Mucosa of rectum (tissue), 2 donors: ENCODE results near the gene ZAR1L.
A peak's percentile ranks its signal among the peaks of the same experiment; 100 is the strongest.

Source experiments
- H3K27ac ChIP-seq, 2 donors: one replicate each; pipeline ENCODE4 v1.7.0; 2013; ENCODE audit warnings: inconsistent platforms in 2 of 2, low read depth in 2 of 2, low read length in 2 of 2
- H3K27me3 ChIP-seq, 2 donors: one replicate each; pipeline ENCODE4 v1.7.0; 2013; ENCODE audit warnings: low read length in 2 of 2; ENCODE audit not compliant: control insufficient read depth in 2 of 2, insufficient read depth in 2 of 2
- H3K36me3 ChIP-seq, 2 donors: one replicate each; pipeline ENCODE4 v1.7.0; 2013; ENCODE audit warnings: low read length in 2 of 2; ENCODE audit not compliant: control insufficient read depth in 2 of 2, insufficient read depth in 2 of 2
- H3K4me1 ChIP-seq, 2 donors: one replicate each; pipeline ENCODE4 v1.7.0; 2013; ENCODE audit warnings: low read length in 2 of 2, mild to moderate bottlenecking in 1 of 2; ENCODE audit not compliant: control insufficient read depth in 2 of 2, insufficient read depth in 2 of 2
- H3K4me3 ChIP-seq, 2 donors: one replicate each; pipeline ENCODE4 v1.7.0; 2013; ENCODE audit warnings: low read length in 2 of 2
- H3K9ac ChIP-seq, 2 donors: one replicate each; pipeline ENCODE4 v1.7.0; 2013; ENCODE audit warnings: low read length in 2 of 2, low read depth in 1 of 2, mild to moderate bottlenecking in 1 of 2
- H3K9me3 ChIP-seq, 2 donors: one replicate each; pipeline ENCODE4 v1.7.0; 2013; ENCODE audit warnings: low read length in 2 of 2; ENCODE audit not compliant: control insufficient read depth in 2 of 2
- donor health status: healthy.
- donor health status: Normal muscosa, but diverticular disease.

The ZAR1L gene

GRCh38 chr13:32278426-32278825 lies 36.7 kb downstream of the ZAR1L start:
- H3K36me3 ChIP-seq = peaks cover 0 to 3% of the 10 kb centered on the region in 2 donors
- no peak overlapping the region for H3K27ac ChIP-seq
- no peak overlapping the region for H3K9ac ChIP-seq
- H3K4me1 ChIP-seq = no peaks in the 10 kb centered on the region
- no peaks in the 10 kb centered on the region for H3K27me3 ChIP-seq
- no peaks in the 10 kb centered on the region for H3K9me3 ChIP-seq
- H3K4me3 ChIP-seq = no peak overlapping the region

- Histone ChIP-seq H3K4me3 (no peak overlapping the region), H3K27ac (no peak overlapping the region), H3K36me3 (peaks cover 0 to 3% of the 10 kb centered on the region in 2 donors), H3K27me3 (no peaks in the 10 kb centered on the region), H3K4me1 (no peaks in the 10 kb centered on the region), H3K9ac (no peak overlapping the region), H3K9me3 (no peaks in the 10 kb centered on the region)
These were observed 37.3 kb downstream of the ZAR1L start for GRCh38 chr13:32277839-32278238.

- peaks cover 0 to 3% of the 10 kb centered on the region in 2 donors for H3K36me3 ChIP-seq
These were observed 43.0 kb downstream of the ZAR1L start for GRCh38 chr13:32272021-32272683.

GRCh38 chr13:32267836-32268439 lies 47.2 kb downstream of the ZAR1L start:
- Histone ChIP-seq H3K9ac (no peak overlapping the region), H3K27ac (no peak overlapping the region), H3K4me1 (no peaks in the 10 kb centered on the region), H3K36me3 (no peaks in the 10 kb centered on the region), H3K27me3 (no peaks in the 10 kb centered on the region), H3K9me3 (no peaks in the 10 kb centered on the region), H3K4me3 (no peak overlapping the region)

More at GRCh38 chr13:32272021-32272683, 43.0 kb downstream of the ZAR1L start:
- Histone ChIP-seq H3K4me1 (no peaks in the 10 kb centered on the region), H3K4me3 (no peak overlapping the region), H3K27ac (no peak overlapping the region), H3K9me3 (no peaks in the 10 kb centered on the region), H3K27me3 (no peaks in the 10 kb centered on the region), H3K9ac (no peak overlapping the region)

GRCh38 chr13:32266130-32266529 lies 49.0 kb downstream of the ZAR1L start:
- no peaks in the 10 kb centered on the region for H3K27me3 ChIP-seq
- peaks cover 0 to 2% of the 10 kb centered on the region in 2 donors for H3K36me3 ChIP-seq
- H3K27ac ChIP-seq = no peak overlapping the region
- H3K4me1 ChIP-seq = no peaks in the 10 kb centered on the region
- H3K9me3 ChIP-seq = no peaks in the 10 kb centered on the region
- H3K9ac ChIP-seq = no peak overlapping the region
- H3K4me3 ChIP-seq = no peak overlapping the region

- H3K9ac ChIP-seq = no peak overlapping the region
- H3K27me3 ChIP-seq = no peaks in the 10 kb centered on the region
- no peak overlapping the region for H3K4me3 ChIP-seq
- H3K27ac ChIP-seq = no peak overlapping the region
- H3K9me3 ChIP-seq = no peaks in the 10 kb centered on the region
- peaks cover 0 to 2% of the 10 kb centered on the region in 2 donors for H3K36me3 ChIP-seq
- no peaks in the 10 kb centered on the region for H3K4me1 ChIP-seq
These were observed 49.4 kb downstream of the ZAR1L start for GRCh38 chr13:32265726-32266125.

- no peaks in the 10 kb centered on the region for H3K27me3 ChIP-seq
- no peak overlapping the region for H3K4me3 ChIP-seq
- H3K4me1 ChIP-seq = no peaks in the 10 kb centered on the region
- H3K27ac ChIP-seq = no peak overlapping the region
- no peak overlapping the region for H3K9ac ChIP-seq
- no peaks in the 10 kb centered on the region for H3K9me3 ChIP-seq
- peaks cover 0 to 2% of the 10 kb centered on the region in 2 donors for H3K36me3 ChIP-seq
These were observed 50.8 kb downstream of the ZAR1L start for GRCh38 chr13:32264407-32264806.

GRCh38 chr13:32262619-32263018 lies 52.5 kb downstream of the ZAR1L start:
- no peaks in the 10 kb centered on the region for H3K9me3 ChIP-seq
- H3K27ac ChIP-seq = no peak overlapping the region
- H3K36me3 ChIP-seq = peaks cover 0 to 2% of the 10 kb centered on the region in 2 donors
- no peak overlapping the region for H3K4me3 ChIP-seq
- no peak overlapping the region for H3K9ac ChIP-seq
- no peaks in the 10 kb centered on the region for H3K27me3 ChIP-seq
- no peaks in the 10 kb centered on the region for H3K4me1 ChIP-seq

GRCh38 chr13:32262165-32262564 lies 53.0 kb downstream of the ZAR1L start:
- H3K27ac ChIP-seq = no peak overlapping the region
- H3K9me3 ChIP-seq = no peaks in the 10 kb centered on the region
- H3K4me1 ChIP-seq = no peaks in the 10 kb centered on the region
- no peaks in the 10 kb centered on the region for H3K27me3 ChIP-seq
- no peak overlapping the region for H3K9ac ChIP-seq
- no peak overlapping the region for H3K4me3 ChIP-seq
- peaks cover 0 to 2% of the 10 kb centered on the region in 2 donors for H3K36me3 ChIP-seq

- Histone ChIP-seq H3K9me3 (no peaks in the 10 kb centered on the region), H3K27me3 (no peaks in the 10 kb centered on the region), H3K4me3 (no peak overlapping the region), H3K9ac (no peak overlapping the region), H3K36me3 (peaks cover 0 to 2% of the 10 kb centered on the region in 2 donors), H3K27ac (peak overlapping the region in 1 of 2 donors; percentile 39), H3K4me1 (no peaks in the 10 kb centered on the region)
These were observed 53.6 kb downstream of the ZAR1L start for GRCh38 chr13:32261567-32261966.
